ENCODE data around the gene ZNF513.

The ZNF513 gene

DNA sequence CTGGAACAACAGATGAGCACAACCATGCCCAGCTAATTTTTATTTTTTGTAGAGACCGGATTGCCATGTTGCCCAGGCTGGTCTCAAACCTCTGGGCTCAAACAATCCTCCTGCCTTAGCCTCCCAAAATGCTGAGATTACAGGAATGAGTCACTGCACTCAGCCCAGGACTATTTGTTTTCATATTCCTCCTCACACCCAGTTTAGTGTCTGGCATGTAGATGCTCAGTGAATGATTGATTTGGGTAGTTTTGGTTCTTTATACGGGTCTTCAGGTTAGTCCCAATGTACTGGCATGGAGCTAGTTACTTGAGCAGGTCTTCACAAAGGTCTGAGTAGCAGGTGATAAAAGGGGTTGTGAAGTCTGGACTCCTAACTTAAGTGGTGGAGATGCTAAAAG is 16.6 kb downstream of the ZNF513 start:
- TF ChIP-seq MYC (IDR thresholded peaks at IDR 0.05; ENCODE audit: low read depth, low read length) (no peak), POLR2A (IDR thresholded peaks at IDR 0.05; ENCODE audit: extremely low read depth, insufficient read length) (no peak)
- TF ChIP-seq, protein P1, sequence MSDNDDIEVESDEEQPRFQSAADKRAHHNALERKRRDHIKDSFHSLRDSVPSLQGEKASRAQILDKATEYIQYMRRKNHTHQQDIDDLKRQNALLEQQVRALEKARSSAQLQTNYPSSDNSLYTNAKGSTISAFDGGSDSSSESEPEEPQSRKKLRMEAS (IDR thresholded peaks at IDR 0.05; ENCODE audit: low read depth, low read length) = no peak
- TF ChIP-seq, protein P2, sequence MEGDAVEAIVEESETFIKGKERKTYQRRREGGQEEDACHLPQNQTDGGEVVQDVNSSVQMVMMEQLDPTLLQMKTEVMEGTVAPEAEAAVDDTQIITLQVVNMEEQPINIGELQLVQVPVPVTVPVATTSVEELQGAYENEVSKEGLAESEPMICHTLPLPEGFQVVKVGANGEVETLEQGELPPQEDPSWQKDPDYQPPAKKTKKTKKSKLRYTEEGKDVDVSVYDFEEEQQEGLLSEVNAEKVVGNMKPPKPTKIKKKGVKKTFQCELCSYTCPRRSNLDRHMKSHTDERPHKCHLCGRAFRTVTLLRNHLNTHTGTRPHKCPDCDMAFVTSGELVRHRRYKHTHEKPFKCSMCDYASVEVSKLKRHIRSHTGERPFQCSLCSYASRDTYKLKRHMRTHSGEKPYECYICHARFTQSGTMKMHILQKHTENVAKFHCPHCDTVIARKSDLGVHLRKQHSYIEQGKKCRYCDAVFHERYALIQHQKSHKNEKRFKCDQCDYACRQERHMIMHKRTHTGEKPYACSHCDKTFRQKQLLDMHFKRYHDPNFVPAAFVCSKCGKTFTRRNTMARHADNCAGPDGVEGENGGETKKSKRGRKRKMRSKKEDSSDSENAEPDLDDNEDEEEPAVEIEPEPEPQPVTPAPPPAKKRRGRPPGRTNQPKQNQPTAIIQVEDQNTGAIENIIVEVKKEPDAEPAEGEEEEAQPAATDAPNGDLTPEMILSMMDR (IDR thresholded peaks at IDR 0.05; ENCODE audit: low read depth, low read length) = no peak
- no peak overlapping the region for H3K4me3 ChIP-seq (ENCODE audit: low read depth, low read length)

DNA sequence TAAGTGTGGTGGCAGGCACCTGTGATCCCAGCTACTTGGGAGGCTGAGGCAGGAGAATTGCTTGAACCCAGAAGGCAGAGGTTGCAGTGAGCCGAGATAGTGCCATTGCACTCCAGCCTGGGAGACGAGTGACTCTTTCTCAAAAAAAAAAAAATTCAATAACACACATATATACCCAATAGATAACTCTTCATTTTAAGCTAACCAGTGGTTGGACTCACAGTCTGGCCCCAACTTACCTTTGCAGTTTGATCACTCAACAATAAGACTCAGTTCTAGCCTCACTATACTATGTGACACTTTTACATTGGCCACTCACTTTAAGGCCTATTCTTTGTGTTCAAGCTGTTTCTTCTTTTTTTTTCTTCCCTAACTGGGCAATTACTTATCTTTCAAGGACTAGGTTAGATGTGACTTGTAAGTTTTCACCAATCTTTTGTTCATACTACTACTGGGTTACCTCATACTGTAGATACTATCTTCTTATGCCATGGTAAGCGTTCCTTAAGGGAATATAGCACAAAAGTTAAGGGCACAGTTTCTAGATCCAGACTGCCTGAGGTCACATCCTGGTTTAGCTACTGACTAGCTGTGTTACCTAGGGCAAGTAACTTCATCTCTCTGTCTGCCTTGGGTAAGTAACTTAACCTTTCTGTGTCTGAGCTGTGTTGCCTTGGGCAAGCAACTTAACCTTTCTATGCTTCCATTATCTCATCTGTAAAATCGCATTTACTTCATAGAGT is 17.7 kb downstream of the ZNF513 start:
- no peak for DNase-seq (ENCODE audit: low read depth)
- no peak overlapping the region for H3K4me3 ChIP-seq (ENCODE audit: low read depth, low read length)
- TF ChIP-seq, protein P1 (IDR thresholded peaks at IDR 0.05; ENCODE audit: low read depth, low read length) = no peak
- TF ChIP-seq POLR2A (IDR thresholded peaks at IDR 0.05; ENCODE audit: extremely low read depth, insufficient read length) = no peak
- no peak for TF ChIP-seq MYC (IDR thresholded peaks at IDR 0.05; ENCODE audit: low read depth, low read length)
- TF ChIP-seq, protein P2 (IDR thresholded peaks at IDR 0.05; ENCODE audit: low read depth, low read length) = no peak

More for the DNA sequence above, 16.6 kb downstream of the ZNF513 start:
- no peak for DNase-seq (ENCODE audit: low read depth)

DNA sequence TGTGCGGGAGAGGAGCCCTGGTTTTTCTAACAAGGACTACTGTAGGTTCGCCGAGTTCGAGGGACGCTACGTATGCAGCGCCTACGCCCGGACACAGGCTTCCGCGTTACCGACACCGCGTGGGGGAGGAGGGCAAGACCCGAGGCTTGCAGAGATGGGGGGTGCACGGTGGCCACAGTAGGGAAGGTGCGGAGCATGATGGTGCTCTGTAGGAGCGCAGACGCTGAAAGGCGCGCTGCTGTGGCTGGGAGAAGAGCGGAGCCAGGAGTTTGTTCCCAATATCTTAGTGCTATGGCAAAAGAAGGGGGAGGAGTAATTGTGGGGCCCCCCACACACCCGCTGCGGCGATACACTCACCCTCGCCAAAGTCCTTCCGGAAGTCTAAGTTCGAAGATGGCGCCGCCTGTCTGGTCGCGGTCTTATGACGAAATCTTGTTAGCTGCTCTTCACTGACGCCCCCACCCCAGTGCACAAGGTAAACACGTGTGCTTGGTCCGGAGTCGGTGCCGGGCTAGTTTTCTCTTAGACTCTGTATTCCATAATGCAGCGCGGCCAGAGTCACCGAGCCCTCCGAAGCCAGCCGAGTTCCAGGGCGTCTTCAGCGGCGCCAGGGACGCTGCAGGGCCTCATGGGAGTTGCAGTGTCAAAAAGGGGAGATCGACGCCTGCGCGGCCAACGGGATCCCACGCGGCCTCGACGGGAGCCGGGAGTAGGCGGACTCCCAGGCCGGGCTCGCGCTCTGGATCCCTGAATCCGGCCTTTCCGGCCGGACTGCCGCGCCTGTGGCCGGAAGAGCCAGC is 24.0 kb downstream of the ZNF513 start, which contains the start of gene GTF3C2:
TSS of gene GTF3C2 (minus strand) at position 383 of the 800 bp plus-strand sequence. CDS start 13,210 bp downstream, outside the sequence.
- peak; percentile 100 for DNase-seq (ENCODE audit: low read depth)
- peak within 1 kb of the TSS; percentile 81 for H3K4me3 ChIP-seq (ENCODE audit: low read depth, low read length)

DNA sequence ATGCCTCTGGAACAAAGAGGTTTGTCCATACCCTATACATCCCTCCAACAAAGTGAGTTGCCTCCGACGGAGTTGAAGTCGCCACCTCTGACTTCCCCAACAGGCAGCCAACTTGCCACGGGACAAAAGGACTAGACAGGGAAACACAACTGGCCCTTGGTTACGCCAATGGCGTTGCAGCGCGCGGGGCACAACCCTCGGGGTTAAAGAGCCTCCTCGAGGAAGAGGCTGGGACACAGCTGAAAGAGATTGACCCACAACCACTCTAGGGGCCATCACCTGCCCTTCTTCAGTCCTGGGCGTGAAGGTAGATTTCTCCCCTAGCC is 24.5 kb downstream of the ZNF513 start:
- peak; percentile 89 for DNase-seq (ENCODE audit: low read depth)
- TF ChIP-seq MYC (IDR thresholded peaks at IDR 0.05; ENCODE audit: low read depth, low read length) (no peak), POLR2A (IDR thresholded peaks at IDR 0.05; ENCODE audit: extremely low read depth, insufficient read length) (no peak)
- TF ChIP-seq, protein P2 (IDR thresholded peaks at IDR 0.05; ENCODE audit: low read depth, low read length) = no peak
- TF ChIP-seq, protein P1 (IDR thresholded peaks at IDR 0.05; ENCODE audit: low read depth, low read length) = no peak
- H3K4me3 ChIP-seq (ENCODE audit: low read depth, low read length) = peak overlapping the region; percentile 81

More for the DNA sequence above, 24.0 kb downstream of the ZNF513 start, which contains the start of gene GTF3C2:
- TF ChIP-seq POLR2A (IDR thresholded peaks at IDR 0.05; ENCODE audit: extremely low read depth, insufficient read length) = peak; percentile 58
- TF ChIP-seq, protein P1 (IDR thresholded peaks at IDR 0.05; ENCODE audit: low read depth, low read length) = peak; percentile 98
- TF ChIP-seq MYC (IDR thresholded peaks at IDR 0.05; ENCODE audit: low read depth, low read length) = peak; percentile 97
- TF ChIP-seq, protein P2 (IDR thresholded peaks at IDR 0.05; ENCODE audit: low read depth, low read length) = no peak

DNA sequence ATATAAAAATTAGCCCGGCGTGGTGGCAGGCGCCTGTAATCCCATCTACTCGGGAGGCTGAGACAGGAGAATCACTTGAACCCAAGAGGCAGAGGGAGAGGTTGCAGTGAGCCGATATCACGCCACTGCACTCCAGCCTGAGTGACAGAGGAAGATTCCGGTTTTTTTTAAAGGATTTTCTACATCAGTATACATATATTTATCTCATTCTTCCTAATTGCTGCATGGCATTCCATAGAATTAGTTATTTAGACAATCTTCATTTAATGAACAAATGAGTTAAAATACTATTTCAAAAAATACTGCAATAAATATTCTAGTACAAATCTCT is 26.0 kb downstream of the ZNF513 start:
- peak overlapping the region; percentile 81 for H3K4me3 ChIP-seq (ENCODE audit: low read depth, low read length)
- TF ChIP-seq, protein P1 (IDR thresholded peaks at IDR 0.05; ENCODE audit: low read depth, low read length) = no peak
- TF ChIP-seq, protein P2 (IDR thresholded peaks at IDR 0.05; ENCODE audit: low read depth, low read length) = no peak
- TF ChIP-seq POLR2A (IDR thresholded peaks at IDR 0.05; ENCODE audit: extremely low read depth, insufficient read length) (no peak), MYC (IDR thresholded peaks at IDR 0.05; ENCODE audit: low read depth, low read length) (no peak)
- no peak for DNase-seq (ENCODE audit: low read depth)

Data from NB4 (cell line).